ENCODE measurements around the gene CDHR1.

DNA sequence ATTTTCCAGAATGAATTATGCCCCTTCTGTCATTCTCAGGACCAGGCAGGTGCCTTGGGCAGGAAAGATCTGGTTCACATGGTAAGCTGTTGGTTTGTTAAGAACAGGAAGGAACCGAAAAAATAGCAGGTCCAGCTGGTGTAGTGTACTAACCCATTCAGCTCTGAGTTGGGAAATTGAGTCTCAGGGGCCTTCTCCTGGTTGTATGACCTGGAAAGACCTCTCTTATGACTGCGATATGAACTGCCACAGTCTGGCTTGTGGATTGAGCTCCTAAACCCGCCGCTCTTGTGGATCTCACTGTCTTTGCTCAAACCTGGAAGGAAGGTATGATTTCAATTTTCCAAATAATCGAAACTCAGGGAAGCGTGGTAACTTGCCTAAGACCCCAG lies 42.5 kb downstream of the CDHR1 start:
- no peak for TF ChIP-seq REST (IDR thresholded peaks at IDR 0.05; ENCODE audit: low read depth, low read length)
- TF ChIP-seq, protein P1, sequence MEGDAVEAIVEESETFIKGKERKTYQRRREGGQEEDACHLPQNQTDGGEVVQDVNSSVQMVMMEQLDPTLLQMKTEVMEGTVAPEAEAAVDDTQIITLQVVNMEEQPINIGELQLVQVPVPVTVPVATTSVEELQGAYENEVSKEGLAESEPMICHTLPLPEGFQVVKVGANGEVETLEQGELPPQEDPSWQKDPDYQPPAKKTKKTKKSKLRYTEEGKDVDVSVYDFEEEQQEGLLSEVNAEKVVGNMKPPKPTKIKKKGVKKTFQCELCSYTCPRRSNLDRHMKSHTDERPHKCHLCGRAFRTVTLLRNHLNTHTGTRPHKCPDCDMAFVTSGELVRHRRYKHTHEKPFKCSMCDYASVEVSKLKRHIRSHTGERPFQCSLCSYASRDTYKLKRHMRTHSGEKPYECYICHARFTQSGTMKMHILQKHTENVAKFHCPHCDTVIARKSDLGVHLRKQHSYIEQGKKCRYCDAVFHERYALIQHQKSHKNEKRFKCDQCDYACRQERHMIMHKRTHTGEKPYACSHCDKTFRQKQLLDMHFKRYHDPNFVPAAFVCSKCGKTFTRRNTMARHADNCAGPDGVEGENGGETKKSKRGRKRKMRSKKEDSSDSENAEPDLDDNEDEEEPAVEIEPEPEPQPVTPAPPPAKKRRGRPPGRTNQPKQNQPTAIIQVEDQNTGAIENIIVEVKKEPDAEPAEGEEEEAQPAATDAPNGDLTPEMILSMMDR (IDR thresholded peaks at IDR 0.05): no peak
- no peak for TF ChIP-seq MXI1 (IDR thresholded peaks at IDR 0.05; ENCODE audit: low read depth, low read length)
- no peak for TF ChIP-seq YY1 (IDR thresholded peaks at IDR 0.05; ENCODE audit: low read depth)
- no peak for TF ChIP-seq EZH2phosphoT487 (IDR thresholded peaks at IDR 0.05; ENCODE audit: borderline replicate concordance, low read depth)
- TF ChIP-seq, protein P2, sequence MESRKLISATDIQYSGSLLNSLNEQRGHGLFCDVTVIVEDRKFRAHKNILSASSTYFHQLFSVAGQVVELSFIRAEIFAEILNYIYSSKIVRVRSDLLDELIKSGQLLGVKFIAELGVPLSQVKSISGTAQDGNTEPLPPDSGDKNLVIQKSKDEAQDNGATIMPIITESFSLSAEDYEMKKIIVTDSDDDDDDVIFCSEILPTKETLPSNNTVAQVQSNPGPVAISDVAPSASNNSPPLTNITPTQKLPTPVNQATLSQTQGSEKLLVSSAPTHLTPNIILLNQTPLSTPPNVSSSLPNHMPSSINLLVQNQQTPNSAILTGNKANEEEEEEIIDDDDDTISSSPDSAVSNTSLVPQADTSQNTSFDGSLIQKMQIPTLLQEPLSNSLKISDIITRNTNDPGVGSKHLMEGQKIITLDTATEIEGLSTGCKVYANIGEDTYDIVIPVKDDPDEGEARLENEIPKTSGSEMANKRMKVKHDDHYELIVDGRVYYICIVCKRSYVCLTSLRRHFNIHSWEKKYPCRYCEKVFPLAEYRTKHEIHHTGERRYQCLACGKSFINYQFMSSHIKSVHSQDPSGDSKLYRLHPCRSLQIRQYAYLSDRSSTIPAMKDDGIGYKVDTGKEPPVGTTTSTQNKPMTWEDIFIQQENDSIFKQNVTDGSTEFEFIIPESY (IDR thresholded peaks at IDR 0.05; ENCODE audit: borderline replicate concordance, low read depth): no peak
- TF ChIP-seq EP300 (IDR thresholded peaks at IDR 0.05; ENCODE audit: borderline replicate concordance in 1 of 2, low read depth in 1 of 2, low read length in 1 of 2): no peak
- TF ChIP-seq, protein P3, sequence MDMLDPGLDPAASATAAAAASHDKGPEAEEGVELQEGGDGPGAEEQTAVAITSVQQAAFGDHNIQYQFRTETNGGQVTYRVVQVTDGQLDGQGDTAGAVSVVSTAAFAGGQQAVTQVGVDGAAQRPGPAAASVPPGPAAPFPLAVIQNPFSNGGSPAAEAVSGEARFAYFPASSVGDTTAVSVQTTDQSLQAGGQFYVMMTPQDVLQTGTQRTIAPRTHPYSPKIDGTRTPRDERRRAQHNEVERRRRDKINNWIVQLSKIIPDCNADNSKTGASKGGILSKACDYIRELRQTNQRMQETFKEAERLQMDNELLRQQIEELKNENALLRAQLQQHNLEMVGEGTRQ (IDR thresholded peaks at IDR 0.05; ENCODE audit: borderline replicate concordance, low read depth, low read length): no peak
- TF ChIP-seq FOXJ3 (CRISPR knock-in tag; IDR thresholded peaks at IDR 0.05): no peak
- TF ChIP-seq MEF2A (IDR thresholded peaks at IDR 0.05; ENCODE audit: borderline replicate concordance, low read depth): no peak

Data from SK-N-SH (cell line).